Activated CD4-positive, alpha-beta T cell treated with anti-CD3 and anti-CD28 coated beads, Interleukin-2, Interleukin-6, amounts not matched to agents 100 ng/mL and 50 ng/mL, durations not matched to agents 16 hours and 8 hours (primary cell): ENCODE measurements around the gene GALT.
"Not testable (repeated sequence)": the region's sequence is repeated elsewhere in the genome, so short reads cannot be mapped to it uniquely, and the experiment has no call there.

ENCODE experiments used
- DNase-seq: peaks from one replicate; pipeline ENCODE4 v3.0.0-alpha.2; 2020

Gene GALT

DNA sequence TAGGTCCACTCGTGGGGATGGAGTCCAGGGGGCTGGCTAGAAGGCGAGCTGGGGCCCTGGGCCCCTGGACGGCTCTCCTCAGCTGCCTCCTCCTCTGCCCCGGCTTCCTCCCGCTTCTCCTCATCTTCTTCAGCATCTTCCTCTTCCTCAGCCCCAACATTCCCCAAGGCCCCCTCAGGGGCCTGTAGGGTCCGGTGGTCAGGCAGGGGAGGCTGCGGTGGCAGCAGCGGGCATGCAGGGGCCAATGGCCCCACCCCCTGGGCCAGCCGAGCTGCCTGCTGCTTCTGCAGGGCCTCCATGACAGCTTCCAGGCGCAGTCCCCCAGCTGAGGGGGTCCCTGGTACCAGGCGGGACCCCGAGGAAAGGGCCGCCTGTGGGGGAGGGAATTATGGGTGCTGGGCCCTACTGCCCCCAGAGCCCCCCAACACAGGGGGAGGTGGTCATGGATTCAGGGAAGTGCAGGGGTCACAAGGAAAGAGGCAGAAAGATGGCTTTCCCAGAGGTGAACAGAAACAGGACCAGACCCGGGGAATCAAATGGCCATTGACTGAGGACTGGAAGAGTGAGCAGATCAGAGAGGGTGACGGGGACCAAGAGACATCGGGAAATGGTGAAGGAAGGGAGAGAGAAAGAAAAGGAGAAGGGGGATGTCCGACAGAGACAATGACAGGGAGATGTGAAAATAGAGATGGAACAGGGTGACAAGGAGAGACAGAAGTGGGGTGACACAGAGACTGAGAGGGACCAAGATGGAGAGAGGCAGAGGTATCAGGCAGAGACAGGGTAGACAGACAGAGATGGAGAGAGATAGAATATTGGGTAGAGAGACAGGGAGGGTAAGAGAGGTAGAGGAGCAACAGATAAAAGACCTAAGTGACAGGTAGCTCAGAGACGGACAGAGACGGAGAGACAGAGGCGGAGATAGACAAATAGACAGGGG is 18.5 kb upstream of the GALT start:
- no peak for DNase-seq

DNA sequence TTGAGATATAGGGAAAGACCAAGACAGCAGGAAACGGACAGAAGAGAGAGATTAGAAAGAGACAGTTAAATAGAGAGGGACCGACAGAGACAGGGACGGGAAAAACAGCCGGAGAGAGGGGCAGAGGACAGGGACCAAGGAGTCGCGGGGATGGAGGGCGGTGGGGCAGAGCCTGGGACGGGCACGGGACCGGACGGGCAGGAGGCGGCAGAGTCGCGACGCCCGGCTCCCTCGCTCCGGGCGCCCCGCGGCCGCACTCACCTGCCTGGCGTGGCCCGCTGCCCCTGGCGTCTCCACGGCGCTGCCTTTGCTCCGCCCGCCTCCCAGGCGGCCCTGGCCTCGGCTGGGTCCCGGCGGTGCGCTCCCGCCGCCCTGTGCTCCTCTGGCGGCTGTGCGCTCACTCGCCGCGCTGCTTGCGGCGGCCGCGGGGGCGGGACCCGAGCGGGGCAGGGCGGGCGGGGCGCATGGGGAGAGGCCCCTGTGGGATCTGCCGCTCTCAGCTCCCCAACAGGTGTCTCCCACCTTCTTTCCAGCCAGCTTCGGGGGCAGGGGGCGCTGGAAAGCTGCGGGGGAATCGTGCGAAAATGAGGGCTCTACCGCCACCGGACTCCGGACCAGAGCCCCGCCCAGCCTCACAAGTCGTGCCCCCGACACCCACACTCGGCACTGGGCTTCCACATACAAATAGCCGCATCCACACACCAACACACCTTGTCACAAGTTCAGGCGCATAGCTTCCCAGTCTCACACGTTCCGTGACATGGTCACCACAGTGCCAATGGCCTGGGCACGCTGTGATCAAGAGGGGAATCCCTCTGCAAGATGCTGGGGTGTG is 17.6 kb upstream of the GALT start, which contains the start of gene ARID3C:
ARID3C (minus strand) TSS at position 411 of the 835 bp plus-strand sequence. CDS start 1,052 bp downstream, outside the sequence.
- no peak for DNase-seq

DNA sequence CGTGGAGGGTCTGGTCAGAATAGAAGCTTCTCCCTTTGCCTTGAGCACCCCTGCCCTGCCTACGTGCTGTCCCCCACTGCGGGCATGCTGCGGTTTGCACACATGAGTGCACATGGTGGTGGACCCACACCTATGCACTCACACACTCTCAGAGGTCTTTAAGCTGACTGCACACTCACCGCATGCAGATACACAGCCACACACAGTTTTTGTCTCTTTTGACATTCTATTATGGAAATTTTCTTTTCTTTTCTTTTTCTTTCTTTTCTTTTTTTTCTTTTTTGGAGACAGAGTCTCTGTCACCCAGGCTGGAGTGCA is 17.0 kb upstream of the GALT start:
- DNase-seq, result no peak

DNA sequence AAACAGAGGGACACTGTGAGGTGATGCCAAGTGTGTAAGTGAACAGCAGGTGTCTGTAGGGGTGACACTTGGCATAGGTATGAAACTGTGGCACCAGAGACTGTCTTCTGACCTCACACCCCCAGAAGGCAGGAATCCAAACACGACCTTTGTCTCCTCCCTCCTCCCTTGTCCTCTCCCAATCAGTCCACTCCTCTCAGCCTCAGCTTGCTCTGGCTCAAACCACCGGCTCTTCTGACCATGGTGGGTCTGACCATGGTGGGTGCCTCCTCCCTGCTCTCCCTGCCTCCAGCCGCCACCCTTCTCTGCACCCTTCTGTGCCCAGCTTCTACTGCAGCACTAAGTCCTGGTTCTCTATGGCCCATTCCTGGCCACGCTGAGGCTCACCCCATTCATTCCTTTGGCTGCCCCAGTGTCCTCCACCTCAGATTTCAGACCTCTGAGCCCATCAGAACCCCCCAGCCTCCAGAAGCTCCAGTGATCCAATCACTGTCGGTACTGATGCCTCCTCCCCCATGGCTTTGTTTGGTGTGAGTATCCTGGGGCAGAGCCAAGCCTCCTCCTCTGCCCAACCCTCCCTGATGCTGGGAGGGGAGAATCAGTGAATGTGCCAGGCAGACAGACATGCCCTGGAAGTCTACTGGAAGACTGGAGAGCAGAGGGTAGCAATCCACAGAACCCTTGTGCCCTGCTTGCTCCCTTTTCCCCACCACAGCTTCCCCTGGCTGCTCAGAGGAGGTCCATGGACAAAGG is 15.9 kb upstream of the GALT start:
- DNase-seq, result no peak

DNA sequence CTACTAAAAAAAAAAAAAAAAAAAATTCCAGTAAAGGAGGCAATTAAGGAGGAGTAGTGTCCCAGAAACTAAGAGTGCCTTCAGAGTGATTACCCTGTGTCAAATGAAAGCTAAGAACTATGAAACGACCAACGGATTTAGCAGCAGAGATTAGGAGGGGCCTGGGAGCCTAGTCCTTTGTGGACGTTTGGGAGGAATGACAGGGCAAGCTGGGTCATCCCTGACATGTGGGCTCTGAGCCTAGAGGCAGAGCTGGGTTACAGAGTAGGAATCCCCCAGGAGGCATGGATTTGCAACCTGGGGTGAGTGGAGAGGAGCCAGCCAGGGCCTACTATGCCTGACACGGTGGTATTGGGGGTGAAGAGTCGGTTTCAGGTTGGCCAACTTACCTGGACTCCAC is 13.3 kb upstream of the GALT start:
- no peak for DNase-seq

DNA sequence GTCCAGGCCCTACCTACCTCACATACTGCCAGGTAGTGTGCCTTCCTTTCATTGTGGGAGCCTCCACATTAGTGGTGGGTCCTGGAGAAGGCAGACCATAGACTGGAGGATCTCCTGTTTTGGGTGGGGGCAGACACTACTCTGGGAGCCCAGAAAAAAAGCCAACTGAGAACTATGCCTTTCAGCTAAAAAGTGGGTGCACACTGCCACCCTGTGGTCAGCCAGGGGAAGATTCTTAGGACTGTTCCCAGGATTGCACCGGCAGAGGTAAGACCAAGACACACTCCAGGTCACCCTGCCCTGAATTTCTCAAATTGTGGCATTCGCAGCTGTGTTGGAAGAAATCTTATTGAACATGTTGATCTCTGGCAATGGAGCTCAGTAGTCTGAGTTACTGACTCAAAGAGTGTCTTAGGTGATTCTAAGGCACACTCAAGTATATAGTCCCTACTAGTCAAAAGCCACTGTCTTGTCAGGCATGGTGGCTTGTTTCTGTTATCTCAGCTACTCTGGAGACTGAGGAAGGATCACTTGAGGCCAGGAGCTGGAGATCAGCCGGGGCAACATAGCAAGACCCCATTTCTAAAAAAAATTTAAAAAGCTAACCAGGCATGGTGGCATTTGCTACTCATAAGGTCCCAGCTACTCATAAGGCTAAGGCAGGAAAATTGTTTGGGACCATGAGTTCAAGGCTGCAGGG is 12.5 kb upstream of the GALT start:
- DNase-seq, result peak; percentile 82

DNA sequence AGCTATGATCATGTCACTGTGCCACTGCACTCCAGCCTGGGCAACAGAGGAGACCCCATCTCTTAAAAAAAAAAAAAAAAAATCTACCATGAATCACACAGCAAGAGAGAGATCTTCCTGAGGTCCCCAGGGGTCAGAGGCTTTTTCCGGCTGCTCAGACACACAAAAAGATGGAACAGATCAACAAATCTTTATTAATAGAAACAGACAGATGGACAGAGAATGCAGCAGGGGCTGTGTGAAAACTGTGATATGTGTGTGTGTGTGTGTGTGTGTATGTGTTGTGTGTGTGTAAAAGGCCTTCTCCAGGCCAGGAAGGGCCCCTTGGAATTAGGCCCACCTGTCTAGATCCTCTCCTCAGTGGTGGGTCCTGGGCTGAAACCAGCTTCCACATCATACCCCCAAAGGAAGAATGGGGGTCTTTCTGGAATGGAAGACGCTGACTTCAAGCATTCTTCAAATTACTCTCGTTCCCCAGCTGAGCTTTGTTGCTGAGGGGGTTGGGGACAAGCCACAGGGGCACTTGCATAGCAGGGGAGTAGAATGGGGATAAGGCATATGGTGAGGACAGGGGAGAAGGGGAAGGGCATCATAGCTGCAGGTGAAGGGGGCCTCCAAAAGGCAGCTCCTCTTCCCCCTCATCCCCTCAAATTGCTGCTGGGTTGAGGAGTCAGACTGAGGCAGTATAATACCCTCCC is 11.8 kb upstream of the GALT start:
- no peak for DNase-seq

DNA sequence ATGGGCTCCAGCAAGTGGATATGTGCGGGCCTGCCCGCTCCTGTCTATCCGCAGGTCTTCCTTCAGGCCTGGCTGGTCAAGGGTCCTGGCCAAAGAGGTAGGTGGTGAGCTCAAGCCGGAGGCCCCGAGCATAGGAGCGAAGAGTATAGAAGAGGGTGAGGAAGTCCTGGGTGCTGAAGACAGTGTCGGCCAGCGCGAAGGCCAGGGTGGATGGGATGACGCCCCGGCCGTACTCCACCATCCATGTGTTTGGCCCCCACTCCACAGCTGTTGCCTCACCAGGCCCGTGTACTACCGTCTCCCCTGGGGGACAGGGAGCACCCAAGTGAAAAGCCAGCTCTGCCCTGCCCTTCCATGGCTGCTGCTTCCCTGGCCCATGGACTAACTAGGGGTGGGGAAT is 10.9 kb upstream of the GALT start:
- DNase-seq, result no peak

DNA sequence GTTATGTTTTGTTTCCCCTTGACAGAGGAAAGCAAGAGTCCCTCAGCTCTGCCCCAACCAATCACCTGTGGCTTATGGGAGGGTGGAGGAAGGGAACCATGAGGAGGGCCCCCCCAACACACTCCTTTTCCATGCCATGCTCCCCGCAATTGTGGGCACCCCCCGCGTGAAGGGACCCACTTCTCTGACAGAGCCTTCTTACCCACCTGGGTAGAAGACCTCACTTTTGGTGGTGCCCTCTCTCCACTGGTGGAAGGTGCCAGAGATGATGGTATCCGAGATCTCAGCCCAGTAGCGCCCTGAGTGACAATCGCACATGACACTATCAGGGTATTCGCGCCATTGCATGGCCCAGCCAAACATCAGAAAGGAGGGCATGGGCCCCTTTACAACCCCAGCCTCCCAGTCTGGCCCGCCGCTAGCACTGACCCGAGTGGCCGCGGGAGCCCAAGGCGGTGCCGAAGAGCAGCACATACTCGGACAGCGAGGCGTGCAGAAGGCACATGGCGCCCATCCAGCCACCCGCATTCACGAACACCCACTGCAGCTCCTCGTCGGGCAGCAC is 9.6 kb upstream of the GALT start:
- peak; percentile 42 for DNase-seq

DNA sequence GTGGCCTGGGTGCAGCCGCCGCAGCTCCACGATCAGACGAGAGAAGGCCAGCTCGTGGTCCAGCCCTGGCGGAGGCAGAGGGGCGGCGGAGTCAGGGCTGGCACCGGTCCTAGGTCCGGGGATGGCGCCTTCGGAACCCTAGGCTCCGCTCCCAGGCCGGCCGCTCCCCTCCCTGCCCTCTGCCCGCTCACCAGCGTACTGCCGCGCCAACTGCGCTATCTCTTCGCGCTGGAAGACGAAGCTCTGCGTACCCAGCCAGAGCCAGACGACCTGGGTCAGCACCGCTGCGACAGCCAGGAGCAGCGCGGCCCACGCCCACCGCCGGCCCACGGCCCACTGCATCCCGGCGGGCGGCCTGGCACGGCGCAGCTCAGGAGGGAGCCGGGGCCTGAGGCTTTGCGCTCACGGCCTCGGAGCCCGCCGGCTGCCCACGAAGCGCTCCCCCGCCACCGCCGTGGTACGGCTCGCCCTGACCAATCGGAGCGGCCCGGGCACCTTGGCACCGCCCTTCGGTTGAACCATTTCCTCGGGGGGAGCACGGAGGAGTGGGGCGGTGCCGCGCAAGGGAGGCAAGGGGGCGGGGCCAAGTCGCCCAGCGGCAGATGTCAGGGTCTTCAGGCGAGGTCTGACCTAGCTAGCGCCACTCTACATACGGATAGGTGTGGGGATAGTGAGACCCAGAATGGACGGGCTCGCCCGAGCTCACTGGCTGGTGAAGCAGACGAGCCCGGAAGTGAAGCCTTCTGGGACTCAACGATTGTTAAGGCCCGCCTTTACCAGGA is 8.9 kb upstream of the GALT start, which contains the start of gene SIGMAR1:
SIGMAR1 (minus strand) TSS at position 432 of the 782 bp plus-strand sequence; CDS start at position 342, 90 bp downstream.
- peak; percentile 97 for DNase-seq

DNA sequence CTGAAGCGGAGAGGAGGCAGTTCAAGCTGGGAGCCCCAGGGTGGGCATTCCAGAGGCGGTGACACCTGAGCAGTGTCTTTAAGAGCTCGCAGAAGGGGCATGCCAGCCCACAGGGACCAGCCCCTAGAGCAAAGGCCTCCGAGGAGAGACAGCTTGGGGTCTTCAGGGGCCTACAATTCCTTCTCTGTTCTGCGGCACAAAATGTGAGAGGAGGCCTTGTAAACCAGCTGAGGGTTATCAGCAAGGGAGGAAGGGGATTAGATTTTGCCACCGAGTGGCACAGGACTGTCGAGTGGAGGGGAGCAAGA is 8.4 kb upstream of the GALT start:
- no peak for DNase-seq

DNA sequence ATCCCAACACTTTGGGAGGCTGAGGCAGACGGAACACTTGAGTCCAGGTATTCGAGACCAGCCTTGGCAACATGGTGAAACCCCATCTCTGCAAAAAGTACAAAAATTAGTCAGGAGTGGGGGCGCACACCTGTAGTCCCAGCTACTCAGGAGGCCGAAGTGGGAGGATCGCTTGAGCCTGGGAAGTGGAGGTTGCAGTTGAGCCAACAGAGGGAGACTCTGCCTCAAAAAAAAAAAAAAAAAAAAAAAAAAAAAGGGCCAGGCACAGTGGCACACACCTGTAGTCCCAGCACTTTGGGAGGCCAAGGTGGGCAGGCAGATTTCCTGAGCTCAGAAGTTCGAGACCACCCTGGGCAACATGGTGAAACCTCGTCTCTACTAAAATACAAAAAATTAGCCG is 7.2 kb upstream of the GALT start:
- DNase-seq, result not testable (repeated sequence)

DNA sequence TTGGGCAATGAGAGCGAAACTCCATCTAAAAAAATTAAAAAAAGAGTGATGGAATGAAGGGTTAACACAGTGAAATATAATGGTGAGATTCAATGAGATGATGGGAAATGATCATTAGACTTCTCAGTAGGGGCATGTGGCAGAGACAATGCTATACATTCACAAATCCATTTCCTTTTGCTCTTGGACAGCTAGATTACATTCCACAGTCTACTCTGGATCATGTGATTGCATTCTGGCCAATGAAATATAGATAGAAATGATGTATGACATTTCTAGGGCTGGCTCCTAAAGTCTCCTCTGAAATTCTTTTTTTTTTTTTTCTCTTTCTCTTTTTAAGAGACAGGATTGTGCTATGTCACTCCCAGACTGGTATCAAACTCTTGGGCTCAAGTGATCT is 3.8 kb upstream of the GALT start:
- DNase-seq, result no peak

DNA sequence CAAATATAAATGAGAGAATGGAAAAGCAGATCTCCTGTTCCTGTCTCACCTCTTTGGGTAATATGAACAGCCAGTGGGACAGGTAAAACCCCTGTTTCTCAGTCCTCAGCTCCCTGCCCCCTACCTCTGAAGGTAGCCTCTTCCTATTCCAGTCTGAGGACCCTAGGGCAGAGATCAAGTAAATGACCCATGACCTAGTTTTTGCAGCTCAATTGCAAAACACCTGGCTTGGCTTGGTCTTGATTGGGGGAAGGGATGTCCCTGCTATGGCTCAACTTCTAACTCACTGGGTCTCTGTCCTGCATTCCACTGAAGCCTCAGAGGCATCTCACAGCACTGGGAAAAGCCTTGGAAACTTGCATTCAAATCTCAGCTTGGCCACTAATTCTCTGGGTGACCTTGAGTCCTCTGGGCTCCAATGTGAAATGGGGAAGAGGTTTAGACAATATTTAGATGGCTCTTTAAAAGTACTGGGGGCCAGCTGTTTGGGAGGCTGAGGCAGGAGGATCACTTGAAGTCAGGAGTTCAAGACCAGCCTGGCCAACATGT is 1.6 kb upstream of the GALT start:
- DNase-seq, result no peak

DNA sequence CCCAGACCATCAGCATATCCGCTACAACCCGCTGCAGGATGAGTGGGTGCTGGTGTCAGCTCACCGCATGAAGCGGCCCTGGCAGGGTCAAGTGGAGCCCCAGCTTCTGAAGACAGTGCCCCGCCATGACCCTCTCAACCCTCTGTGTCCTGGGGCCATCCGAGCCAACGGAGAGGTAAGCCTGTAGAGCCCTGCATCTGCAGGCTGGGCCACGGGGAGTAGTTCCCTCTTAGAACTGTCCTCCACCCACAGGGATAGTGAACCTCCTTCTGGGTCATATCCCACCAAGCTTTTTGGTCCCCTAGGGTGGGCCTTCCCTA is 569 bp downstream of the GALT start:
- DNase-seq, result no peak

DNA sequence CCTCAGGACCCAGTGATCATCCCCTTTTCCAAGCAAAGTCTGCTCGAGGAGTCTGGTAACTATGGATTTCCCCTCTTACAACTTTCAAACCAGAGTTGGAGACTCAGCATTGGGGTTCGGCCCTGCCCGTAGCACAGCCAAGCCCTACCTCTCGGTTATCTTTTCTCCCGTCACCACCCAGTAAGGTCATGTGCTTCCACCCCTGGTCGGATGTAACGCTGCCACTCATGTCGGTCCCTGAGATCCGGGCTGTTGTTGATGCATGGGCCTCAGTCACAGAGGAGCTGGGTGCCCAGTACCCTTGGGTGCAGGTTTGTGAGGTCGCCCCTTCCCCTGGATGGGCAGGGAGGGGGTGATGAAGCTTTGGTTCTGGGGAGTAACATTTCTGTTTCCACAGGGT is 1.2 kb downstream of the GALT start:
- peak; percentile 36 for DNase-seq

DNA sequence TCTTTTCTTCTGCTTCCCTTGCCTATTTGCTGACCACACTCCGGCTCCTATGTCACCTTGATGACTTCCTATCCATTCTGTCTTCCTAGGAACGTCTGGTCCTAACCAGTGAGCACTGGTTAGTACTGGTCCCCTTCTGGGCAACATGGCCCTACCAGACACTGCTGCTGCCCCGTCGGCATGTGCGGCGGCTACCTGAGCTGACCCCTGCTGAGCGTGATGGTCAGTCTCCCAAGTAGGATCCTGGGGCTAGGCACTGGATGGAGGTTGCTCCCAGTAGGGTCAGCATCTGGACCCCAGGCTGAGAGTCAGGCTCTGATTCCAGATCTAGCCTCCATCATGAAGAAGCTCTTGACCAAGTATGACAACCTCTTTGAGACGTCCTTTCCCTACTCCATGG is 2.2 kb downstream of the GALT start:
- no peak for DNase-seq

DNA sequence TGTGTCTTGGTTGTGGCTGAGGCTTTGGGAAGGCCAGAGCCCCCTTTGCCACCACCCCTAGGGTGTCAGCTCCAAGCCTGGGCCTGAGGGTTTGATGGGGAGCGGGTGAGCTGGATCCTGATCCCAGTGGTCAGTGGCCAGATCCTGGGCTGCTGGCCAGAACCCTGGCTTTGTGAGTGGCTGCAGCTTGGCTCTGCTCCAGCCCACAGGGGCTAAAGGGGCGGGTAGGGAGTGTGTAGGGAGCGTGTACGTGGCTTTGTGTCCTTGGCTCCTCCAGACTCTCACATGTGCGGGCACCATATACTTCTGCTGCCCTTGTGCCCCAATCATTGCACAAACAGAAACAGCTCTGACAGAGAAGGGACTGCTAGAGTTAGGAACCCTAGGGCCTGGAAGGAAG is 4.3 kb downstream of the GALT start:
- no peak for DNase-seq

DNA sequence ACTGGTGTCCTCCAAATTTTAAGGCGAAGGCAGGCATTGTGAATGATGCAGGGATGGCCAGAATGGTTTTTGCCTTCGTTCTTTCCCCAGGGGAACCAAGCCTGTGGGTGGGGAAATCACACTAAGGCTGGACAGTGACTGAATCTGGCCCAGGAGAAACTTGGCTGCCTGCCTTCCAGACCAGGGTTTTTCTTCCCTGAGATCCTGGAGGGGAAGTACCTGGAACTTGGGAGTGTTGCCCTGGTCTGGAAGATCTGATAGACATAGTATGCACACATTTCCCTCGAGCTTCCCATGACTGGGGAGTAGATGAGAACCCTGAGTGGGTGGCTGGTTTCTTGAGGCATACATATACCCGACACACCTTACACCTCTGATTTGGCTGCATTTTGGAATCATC is 4.8 kb downstream of the GALT start:
- no peak for DNase-seq

DNA sequence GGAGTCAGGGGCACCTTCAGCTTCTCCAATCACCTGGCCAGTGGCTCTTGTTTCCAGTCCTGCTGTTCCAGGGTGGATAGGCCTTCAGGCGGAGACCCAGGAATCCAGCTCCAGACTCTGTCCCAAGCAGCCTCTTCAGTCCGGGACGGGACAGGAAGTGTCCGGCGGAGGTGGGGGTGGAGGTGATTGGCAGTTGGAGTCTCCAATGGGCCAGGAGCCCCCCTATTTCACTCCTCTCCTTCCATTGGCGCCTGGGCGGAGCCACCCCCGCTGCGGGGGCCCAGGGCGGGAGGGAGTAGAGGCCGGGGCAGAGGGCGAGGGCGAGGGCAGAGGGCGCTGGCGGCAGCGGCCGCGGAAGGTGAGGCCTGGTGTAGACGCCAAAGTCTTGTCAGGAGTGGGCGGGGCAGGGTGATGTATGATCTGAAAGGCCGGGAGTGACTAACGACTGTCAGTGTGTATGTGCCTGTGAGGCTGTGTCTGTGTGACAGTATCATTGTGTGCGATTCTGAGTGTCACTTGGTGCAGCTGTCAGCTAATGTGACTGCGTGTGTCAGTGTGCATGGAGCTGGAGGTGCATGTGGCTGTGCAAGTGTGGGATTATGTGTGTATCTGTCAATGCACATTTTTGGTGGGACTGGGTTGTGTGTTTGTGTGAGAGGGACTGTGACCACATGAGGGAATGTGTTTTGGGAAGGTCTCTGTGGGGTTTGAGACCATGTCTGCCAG is 5.6 kb downstream of the GALT start, which contains the start of gene IL11RA:
IL11RA (plus strand) TSS at position 310 of the 726 bp plus-strand sequence. CDS start 3,033 bp downstream, outside the sequence.
- peak; percentile 59 for DNase-seq
